Skeletal muscle satellite cell (primary cell): ENCODE measurements around the gene NCK1.

ENCODE experiments used
- H3K27me3 ChIP-seq: 2 replicates; pipeline ENCODE4 v1.7.0; 2013; ENCODE audit warnings: low read length; ENCODE audit not compliant: control insufficient read depth, insufficient read depth
- H3K36me3 ChIP-seq: 2 replicates; pipeline ENCODE4 v1.7.0; 2013; ENCODE audit warnings: mild to moderate bottlenecking, control low read depth, low read length; ENCODE audit not compliant: insufficient read depth
- H3K4me1 ChIP-seq: 2 replicates; pipeline ENCODE4 v1.7.0; 2013; ENCODE audit warnings: low read length; ENCODE audit not compliant: control insufficient read depth, insufficient read depth
- H3K4me2 ChIP-seq: 2 replicates; pipeline ENCODE4 v1.7.0; 2013; ENCODE audit warnings: mild to moderate bottlenecking, low read length
- H3K4me3 ChIP-seq: 2 replicates; pipeline ENCODE4 v1.7.0; 2013; ENCODE audit warnings: low read length
- H3K9ac ChIP-seq: 2 replicates; pipeline ENCODE4 v1.7.0; 2013; ENCODE audit warnings: mild to moderate bottlenecking, low read depth, low read length, moderate library complexity
- H3K9me3 ChIP-seq: replicated peaks from 2 replicates; pipeline ENCODE4 v1.7.0; 2013; ENCODE audit warnings: mild to moderate bottlenecking, control low read depth, low read length

The NCK1 gene

GRCh38 chr3:136937175-136937574 is 75.2 kb downstream of the NCK1 start:
- no peak overlapping the region for H3K4me3 ChIP-seq
- H3K4me2 ChIP-seq, result no peak overlapping the region
- no peaks in the 10 kb centered on the region for H3K27me3 ChIP-seq
- peaks cover 12% of the 10 kb centered on the region for H3K36me3 ChIP-seq
- peaks cover 16% of the 10 kb centered on the region for H3K4me1 ChIP-seq
- H3K9me3 ChIP-seq, result peaks cover 6% of the 10 kb centered on the region
- H3K9ac ChIP-seq, result no peak overlapping the region

- Histone ChIP-seq H3K4me3 (no peak overlapping the region), H3K4me1 (peaks cover 16% of the 10 kb centered on the region)
These were observed 75.8 kb downstream of the NCK1 start for GRCh38 chr3:136937851-136938250.

DNA sequence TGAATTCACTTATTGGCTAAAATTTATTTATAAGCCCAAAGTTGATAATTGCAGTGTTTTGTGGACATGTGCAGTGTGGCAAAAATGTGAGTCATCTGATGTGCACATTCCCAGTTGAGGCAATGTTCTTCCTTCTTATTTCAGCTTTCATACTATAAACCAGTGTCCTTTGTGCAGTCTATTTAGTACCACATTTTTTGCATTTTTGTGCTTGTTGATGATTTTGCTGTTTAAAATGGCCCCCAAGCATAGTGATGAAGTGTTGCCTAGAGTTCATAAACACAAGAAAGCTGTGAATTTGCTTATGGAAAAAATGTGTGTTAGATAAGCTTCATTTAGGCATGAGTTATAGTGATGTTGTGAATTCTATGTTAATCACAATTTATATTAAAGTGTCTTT is 76.3 kb downstream of the NCK1 start:
- peak overlapping the region; percentile 12 for H3K4me2 ChIP-seq
- H3K4me1 ChIP-seq, result peaks cover 16% of the 10 kb centered on the region
- no peaks in the 10 kb centered on the region for H3K27me3 ChIP-seq
- H3K9ac ChIP-seq, result no peak overlapping the region
- H3K9me3 ChIP-seq, result peaks cover 6% of the 10 kb centered on the region
- H3K4me3 ChIP-seq, result no peak overlapping the region
- H3K36me3 ChIP-seq, result peaks cover 12% of the 10 kb centered on the region

More at GRCh38 chr3:136937851-136938250, 75.8 kb downstream of the NCK1 start:
- Histone ChIP-seq H3K9ac (no peak overlapping the region), H3K4me2 (no peak overlapping the region), H3K9me3 (peaks cover 6% of the 10 kb centered on the region), H3K36me3 (peaks cover 12% of the 10 kb centered on the region), H3K27me3 (no peaks in the 10 kb centered on the region)

DNA sequence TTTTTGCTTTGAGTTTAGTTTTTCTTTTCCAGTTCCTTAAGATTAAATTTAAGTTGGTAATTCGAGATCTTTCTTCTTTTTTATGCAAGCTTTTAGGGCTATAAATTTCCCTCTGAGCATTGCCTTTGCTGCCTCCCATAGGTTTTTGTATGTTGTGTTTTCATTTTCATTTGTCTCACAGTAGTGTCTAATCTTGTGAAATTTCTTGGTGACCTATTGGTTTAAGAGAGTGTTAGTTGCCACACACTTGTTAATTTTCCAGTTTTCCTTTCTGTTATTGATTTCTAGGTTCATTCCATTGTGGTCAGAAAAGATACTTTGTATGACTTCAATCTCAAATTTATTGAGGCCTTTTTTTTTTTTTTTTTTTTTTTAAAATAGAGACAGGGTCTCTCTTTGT is 77.5 kb downstream of the NCK1 start:
- Histone ChIP-seq H3K4me2 (no peak overlapping the region), H3K4me1 (peaks cover 16% of the 10 kb centered on the region), H3K9me3 (peaks cover 6% of the 10 kb centered on the region), H3K9ac (no peak overlapping the region), H3K27me3 (no peaks in the 10 kb centered on the region), H3K36me3 (peaks cover 9% of the 10 kb centered on the region), H3K4me3 (no peak overlapping the region)

DNA sequence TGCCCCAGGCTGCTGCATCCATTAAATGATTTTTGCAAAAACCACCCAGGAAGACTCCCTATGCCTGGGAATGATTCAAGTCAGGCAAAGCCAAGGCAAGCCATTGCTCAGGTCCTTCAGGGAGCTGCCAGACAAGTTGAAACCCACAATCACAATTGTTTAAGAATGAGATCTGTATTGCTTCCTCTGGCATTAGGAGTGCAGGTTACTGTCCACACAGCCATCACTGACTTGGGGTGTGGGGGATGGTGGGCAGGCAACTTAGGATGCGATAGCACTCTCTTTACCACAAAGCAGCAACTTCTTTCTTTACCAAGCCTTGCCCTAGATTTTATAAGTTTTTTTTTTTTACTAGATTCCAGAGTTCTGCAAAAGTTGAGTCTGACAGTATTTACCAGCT is 80.8 kb downstream of the NCK1 start:
- H3K9ac ChIP-seq, result no peak overlapping the region
- peaks cover 14% of the 10 kb centered on the region for H3K4me1 ChIP-seq

GRCh38 chr3:136943436-136943835 is 81.4 kb downstream of the NCK1 start:
- H3K4me1 ChIP-seq, result peaks cover 7% of the 10 kb centered on the region
- peaks cover 11% of the 10 kb centered on the region for H3K36me3 ChIP-seq
- no peaks in the 10 kb centered on the region for H3K27me3 ChIP-seq
- no peak overlapping the region for H3K9ac ChIP-seq
- no peak overlapping the region for H3K4me2 ChIP-seq
- H3K9me3 ChIP-seq, result no peaks in the 10 kb centered on the region
- no peak overlapping the region for H3K4me3 ChIP-seq

More for the DNA sequence above, 80.8 kb downstream of the NCK1 start:
- Histone ChIP-seq H3K36me3 (peaks cover 11% of the 10 kb centered on the region), H3K4me2 (no peak overlapping the region), H3K4me3 (no peak overlapping the region), H3K9me3 (no peaks in the 10 kb centered on the region), H3K27me3 (no peaks in the 10 kb centered on the region)

DNA sequence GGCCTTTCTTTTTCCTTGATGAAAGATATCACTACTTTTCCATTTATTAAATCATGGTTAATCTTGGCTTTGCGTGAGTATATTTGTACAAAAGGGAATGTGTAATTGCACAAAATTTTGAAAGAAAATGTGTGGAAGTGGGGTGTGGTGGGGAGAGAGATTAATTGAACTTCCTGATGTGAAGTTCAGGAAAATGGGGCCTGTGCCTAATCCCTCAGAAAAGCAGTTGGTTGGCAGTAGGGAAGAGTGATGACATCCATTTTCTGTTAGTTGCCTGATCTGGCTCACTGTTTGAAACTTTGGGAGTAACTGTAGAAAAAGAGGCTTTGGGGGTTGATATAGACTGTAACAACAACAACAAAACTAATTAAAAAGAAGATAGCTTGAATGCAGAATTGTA is 85.0 kb downstream of the NCK1 start:
- Histone ChIP-seq H3K36me3 (peaks cover 11% of the 10 kb centered on the region), H3K4me3 (no peak overlapping the region), H3K4me1 (no peaks in the 10 kb centered on the region), H3K4me2 (no peak overlapping the region), H3K9me3 (no peaks in the 10 kb centered on the region), H3K9ac (no peak overlapping the region), H3K27me3 (no peaks in the 10 kb centered on the region)

DNA sequence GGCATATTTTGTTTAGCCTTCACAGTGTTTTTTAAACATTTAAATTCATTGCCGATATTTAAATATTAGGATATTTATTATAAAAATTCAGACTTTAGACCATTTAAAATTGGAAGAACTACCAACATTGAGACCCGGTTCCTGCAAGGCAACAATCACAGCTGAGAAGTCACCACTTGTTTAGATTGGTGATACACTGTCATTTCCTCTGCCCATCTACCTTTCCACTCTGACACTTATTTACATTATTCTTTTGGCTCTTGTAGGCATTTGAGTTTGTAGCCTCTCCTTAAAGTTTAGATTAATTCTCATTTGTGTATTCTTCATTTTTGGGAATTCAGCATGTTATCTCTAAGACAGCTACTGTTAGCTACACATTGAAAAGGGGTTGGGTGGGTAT is 85.5 kb downstream of the NCK1 start:
- Histone ChIP-seq H3K4me3 (no peak overlapping the region), H3K4me2 (no peak overlapping the region), H3K36me3 (peaks cover 11% of the 10 kb centered on the region), H3K27me3 (no peaks in the 10 kb centered on the region), H3K9ac (no peak overlapping the region), H3K9me3 (no peaks in the 10 kb centered on the region), H3K4me1 (peaks cover 3% of the 10 kb centered on the region)

GRCh38 chr3:136949146-136949545 is 87.1 kb downstream of the NCK1 start:
- Histone ChIP-seq H3K27me3 (no peaks in the 10 kb centered on the region), H3K4me3 (no peak overlapping the region), H3K9me3 (no peaks in the 10 kb centered on the region), H3K9ac (no peak overlapping the region), H3K4me1 (peaks cover 4% of the 10 kb centered on the region), H3K36me3 (peaks cover 11% of the 10 kb centered on the region), H3K4me2 (no peak overlapping the region)

DNA sequence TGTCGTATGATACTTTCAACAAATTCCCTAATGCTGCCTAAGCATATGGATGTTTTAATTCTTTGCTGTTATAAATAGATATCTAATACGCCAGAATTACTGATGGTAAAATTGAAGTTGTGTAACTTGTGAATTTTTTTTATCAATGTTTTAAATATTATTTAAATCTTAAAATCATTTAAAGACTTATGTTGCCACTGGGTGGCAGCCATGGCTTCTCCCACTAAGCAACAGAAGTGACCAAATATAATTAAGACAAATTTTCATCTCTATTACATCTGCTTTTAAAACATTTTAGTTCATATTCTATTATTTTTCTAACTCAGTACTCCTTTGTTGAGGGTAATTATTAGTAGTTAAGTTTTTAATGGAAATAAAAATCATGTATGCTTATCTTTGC is 87.7 kb downstream of the NCK1 start:
- H3K9me3 ChIP-seq, result no peaks in the 10 kb centered on the region
- no peak overlapping the region for H3K4me3 ChIP-seq
- H3K36me3 ChIP-seq, result peaks cover 11% of the 10 kb centered on the region
- H3K4me2 ChIP-seq, result no peak overlapping the region
- H3K27me3 ChIP-seq, result no peaks in the 10 kb centered on the region
- H3K9ac ChIP-seq, result no peak overlapping the region
- peaks cover 5% of the 10 kb centered on the region for H3K4me1 ChIP-seq

DNA sequence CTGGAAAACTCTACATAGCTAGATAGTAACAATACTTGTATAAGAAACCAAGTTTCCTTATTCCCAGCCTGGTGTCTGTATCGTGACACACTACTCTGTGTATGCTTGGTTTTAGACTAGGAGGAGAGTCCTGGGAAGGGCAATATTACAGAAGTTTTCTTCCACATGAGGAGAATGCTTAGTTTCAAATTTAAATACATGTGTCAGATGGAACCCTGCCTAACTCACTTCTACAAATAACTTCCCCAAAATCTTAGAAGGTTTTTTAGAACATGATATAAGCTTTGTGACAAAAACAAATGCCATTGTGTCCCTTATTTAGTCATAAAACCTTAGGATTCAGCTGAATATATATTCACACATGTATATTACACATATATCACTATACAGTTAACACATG is 88.6 kb downstream of the NCK1 start:
- no peak overlapping the region for H3K4me3 ChIP-seq
- no peak overlapping the region for H3K9ac ChIP-seq
- no peaks in the 10 kb centered on the region for H3K9me3 ChIP-seq
- H3K4me2 ChIP-seq, result no peak overlapping the region
- peaks cover 14% of the 10 kb centered on the region for H3K4me1 ChIP-seq
- H3K36me3 ChIP-seq, result peaks cover 9% of the 10 kb centered on the region
- no peaks in the 10 kb centered on the region for H3K27me3 ChIP-seq

- no peak overlapping the region for H3K9ac ChIP-seq
These were observed 90.3 kb downstream of the NCK1 start for GRCh38 chr3:136952292-136952691.

More at GRCh38 chr3:136952292-136952691, 90.3 kb downstream of the NCK1 start:
- no peak overlapping the region for H3K4me3 ChIP-seq
- H3K9me3 ChIP-seq, result no peaks in the 10 kb centered on the region
- H3K36me3 ChIP-seq, result no peaks in the 10 kb centered on the region
- no peaks in the 10 kb centered on the region for H3K27me3 ChIP-seq
- H3K4me1 ChIP-seq, result peaks cover 26% of the 10 kb centered on the region
- no peak overlapping the region for H3K4me2 ChIP-seq
